ENCODE measurements around the gene MB21D2. TPM values are rescaled to one million over a fixed set of nuclear protein-coding genes. Genes with fewer than 3 reads are reported as not detected.
A peak's percentile ranks its signal among the peaks of the same experiment; 100 is the strongest.

Gene MB21D2
- polyA plus RNA-seq, 1 donor (not counting 4 experiments of a cell fraction or from before 2014, with no cell fraction given), result 9.0 TPM

DNA sequence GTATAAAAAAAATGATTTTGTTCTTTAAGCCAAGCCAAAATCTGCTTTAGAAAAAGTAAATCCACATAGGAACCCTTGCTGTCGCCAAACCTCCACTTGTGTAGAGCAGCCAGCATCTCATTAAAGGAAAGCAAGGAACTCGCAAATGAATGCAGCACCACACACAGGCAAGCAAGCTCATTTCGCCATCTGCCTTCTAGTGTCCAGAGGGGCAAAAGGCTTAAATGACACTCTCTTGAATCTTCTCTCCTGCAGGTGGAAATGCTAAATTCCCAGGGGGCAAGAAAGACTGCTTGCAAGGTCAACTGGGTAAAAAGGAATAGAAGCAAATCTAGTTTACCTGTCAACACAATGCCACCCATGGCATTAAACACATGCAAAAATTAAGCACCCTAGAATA, 2.4 kb downstream of the MB21D2 start:
- FAIRE-seq (no peak), DNase-seq (ENCODE audit: low read depth, low spot score) (no peak)
- H3K27ac ChIP-seq (ENCODE audit: control insufficient read depth, insufficient read depth, low read length), result no peak overlapping the region
- TF ChIP-seq EZH2 (IDR thresholded peaks at IDR 0.05; ENCODE audit: low read length) (no peak), CTCF (optimal IDR thresholded peaks at IDR 0.05 in 1 of 3, IDR thresholded peaks at IDR 0.05 in 1 of 3, conservative IDR thresholded peaks at IDR 0.05 in 1 of 3; ENCODE audit: extremely low read depth in 1 of 3, insufficient read depth in 2 of 3, low read length in 3 of 3) (peak; percentile 17 to 70 (median 37))
- peak overlapping the region; percentile 96 for H3K4me2 ChIP-seq (ENCODE audit: control insufficient read depth, extremely low read depth, insufficient read depth, low read depth, low read length)
- no peaks in the 10 kb centered on the region for H3K9me3 ChIP-seq (ENCODE audit: control insufficient read depth, low read depth, low read length)
- no peaks in the 10 kb centered on the region for H3K9me1 ChIP-seq (ENCODE audit: control insufficient read depth, extremely low read depth, insufficient read depth, low read length)
- H3K27me3 ChIP-seq (ENCODE audit: control insufficient read depth, extremely low read depth, insufficient read depth, low read length), result no peaks in the 10 kb centered on the region
- peaks cover 68% of the 10 kb centered on the region for H3K79me2 ChIP-seq (ENCODE audit: control insufficient read depth, insufficient read depth, low read length)
- dilution Hi-C loops (cut with MboI; ENCODE audit: extremely low pct_ligation_motif_present, low sequenced_read_pairs), result no loop called here
- H3K4me3 ChIP-seq (ENCODE audit: control insufficient read depth in 2 of 3, extremely low read depth in 1 of 3, insufficient read depth in 2 of 3, low read depth in 1 of 3, low read length in 3 of 3), result peak overlapping the region in 2 of 3 experiments; percentile 58 to 96
- H3K4me1 ChIP-seq (ENCODE audit: control insufficient read depth, extremely low read depth, insufficient read depth, low read length), result peaks cover 19% of the 10 kb centered on the region
- no peak overlapping the region for H3K9ac ChIP-seq (ENCODE audit: control insufficient read depth, extremely low read depth, insufficient read depth, low read length)
- H4K20me1 ChIP-seq (ENCODE audit: control insufficient read depth, extremely low read depth, insufficient read depth, low read length), result no peaks in the 10 kb centered on the region
- H3K36me3 ChIP-seq (ENCODE audit: control insufficient read depth in 2 of 2, extremely low read depth in 1 of 2, insufficient read depth in 2 of 2, low read length in 2 of 2), result no peaks in the 10 kb centered on the region
- H2AFZ ChIP-seq (ENCODE audit: control insufficient read depth, low read length), result no peak overlapping the region

DNA sequence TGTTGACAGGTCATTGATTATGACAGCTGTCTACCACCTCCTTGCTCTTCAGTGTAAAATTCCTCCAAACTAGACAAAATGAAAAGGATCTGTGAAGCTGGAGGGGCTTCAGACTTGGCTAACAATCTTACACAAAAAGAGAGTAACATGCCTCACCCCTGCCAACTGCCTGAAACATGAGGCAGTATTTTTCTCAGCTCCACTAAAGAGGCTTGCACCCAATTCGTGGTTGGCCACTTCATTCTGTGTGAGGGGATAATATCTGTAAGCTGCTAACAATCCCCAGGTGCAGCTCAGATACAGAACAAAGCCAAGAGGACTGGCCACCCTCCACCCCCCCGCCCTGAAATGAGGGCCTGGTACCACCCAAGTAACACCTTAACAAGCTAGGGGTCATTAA, 2.8 kb downstream of the MB21D2 start:
- H3K27ac ChIP-seq (ENCODE audit: control insufficient read depth, insufficient read depth, low read length), result no peak overlapping the region
- no peak overlapping the region for H3K9ac ChIP-seq (ENCODE audit: control insufficient read depth, extremely low read depth, insufficient read depth, low read length)
- no peaks in the 10 kb centered on the region for H3K27me3 ChIP-seq (ENCODE audit: control insufficient read depth, extremely low read depth, insufficient read depth, low read length)
- dilution Hi-C loops (cut with MboI; ENCODE audit: extremely low pct_ligation_motif_present, low sequenced_read_pairs), result no loop called here
- DNase-seq (ENCODE audit: low read depth, low spot score) (no peak), FAIRE-seq (no peak)
- H4K20me1 ChIP-seq (ENCODE audit: control insufficient read depth, extremely low read depth, insufficient read depth, low read length), result no peaks in the 10 kb centered on the region
- H3K9me1 ChIP-seq (ENCODE audit: control insufficient read depth, extremely low read depth, insufficient read depth, low read length), result no peaks in the 10 kb centered on the region
- TF ChIP-seq CTCF (optimal IDR thresholded peaks at IDR 0.05 in 1 of 3, IDR thresholded peaks at IDR 0.05 in 1 of 3, conservative IDR thresholded peaks at IDR 0.05 in 1 of 3; ENCODE audit: extremely low read depth in 1 of 3, insufficient read depth in 2 of 3, low read length in 3 of 3), result no peak
- no peak for TF ChIP-seq EZH2 (IDR thresholded peaks at IDR 0.05; ENCODE audit: low read length)
- no peak overlapping the region for H3K4me3 ChIP-seq (ENCODE audit: control insufficient read depth in 2 of 3, extremely low read depth in 1 of 3, insufficient read depth in 2 of 3, low read depth in 1 of 3, low read length in 3 of 3)
- peak overlapping the region; percentile 8 for H3K4me2 ChIP-seq (ENCODE audit: control insufficient read depth, extremely low read depth, insufficient read depth, low read depth, low read length)
- peaks cover 72% of the 10 kb centered on the region for H3K79me2 ChIP-seq (ENCODE audit: control insufficient read depth, insufficient read depth, low read length)
- no peaks in the 10 kb centered on the region for H3K36me3 ChIP-seq (ENCODE audit: control insufficient read depth in 2 of 2, extremely low read depth in 1 of 2, insufficient read depth in 2 of 2, low read length in 2 of 2)
- no peaks in the 10 kb centered on the region for H3K9me3 ChIP-seq (ENCODE audit: control insufficient read depth, low read depth, low read length)
- peaks cover 19% of the 10 kb centered on the region for H3K4me1 ChIP-seq (ENCODE audit: control insufficient read depth, extremely low read depth, insufficient read depth, low read length)
- no peak overlapping the region for H2AFZ ChIP-seq (ENCODE audit: control insufficient read depth, low read length)
